A549 (cell line): Measurements from ENCODE around the gene STX8.

Experiments
- BCL3 ChIP-seq: fragments of >200 bp; sonication (Bioruptor Twin); formaldehyde crosslinking; IDR thresholded peaks from 3 replicates; pipeline ENCODE4 v1.6.1; 2016
- BHLHE40 ChIP-seq: IDR thresholded peaks from 2 replicates; pipeline ENCODE4 v1.6.1; 2012; ENCODE audit warnings: low read depth, low read length, inconsistent platforms
- CTCF ChIP-seq: fragments of >200 bp; sonication (Bioruptor Twin); formaldehyde crosslinking; IDR thresholded peaks from 3 replicates; pipeline ENCODE4 v1.5.1; 2016
- EP300 ChIP-seq, 2 experiments: fragments of >200 bp; sonication (Bioruptor Twin); formaldehyde crosslinking; IDR thresholded peaks; 2 replicates in 1 of 2; 3 replicates in 1 of 2; pipeline ENCODE4 v1.6.1; 2016 to 2017
- FOSL2 ChIP-seq, 2 experiments: fragments of 450-650 bp in 1 of 2; fragments of >200 bp in 1 of 2; sonication (Bioruptor Twin) in 1 of 2; formaldehyde crosslinking; IDR thresholded peaks; 2 replicates each; pipeline versions ENCODE4 v1.5.0 to v1.6.1; 2016 to 2020; ENCODE audit warnings: mild to moderate bottlenecking in 1 of 2, moderate library complexity in 1 of 2
- MYC ChIP-seq: IDR thresholded peaks from 2 replicates; pipeline ENCODE4 v1.6.1; 2012; ENCODE audit warnings: mild to moderate bottlenecking, inconsistent platforms, low read length, improper control_type of control experiment, borderline replicate concordance
- NFE2L2 ChIP-seq: fragments of 150-350 bp; conservative IDR thresholded peaks from 2 replicates; pipeline ENCODE4 v1.6.1; 2014; ENCODE audit warnings: low read length
- NR3C1 ChIP-seq: fragments of >200 bp; sonication (Bioruptor Twin); formaldehyde crosslinking; IDR thresholded peaks from 3 replicates; pipeline ENCODE4 v1.6.1; 2017
- POLR2A ChIP-seq: IDR thresholded peaks from 2 replicates; pipeline ENCODE4 v1.6.1; 2012; ENCODE audit warnings: mild to moderate bottlenecking, low read length
- POLR2AphosphoS2 ChIP-seq: conservative IDR thresholded peaks from 2 replicates; pipeline ENCODE4 v1.6.1; 2012; ENCODE audit warnings: low read length, improper control_type of control experiment, inconsistent platforms
- RNF2 ChIP-seq: fragments of 200-600 bp; sonication (generic); IDR thresholded peaks from 2 replicates; pipeline ENCODE4 v1.6.1; 2016; ENCODE audit warnings: low read depth, mild to moderate bottlenecking, antibody characterized with exemption, moderate library complexity, borderline replicate concordance
- SMC3 ChIP-seq: fragments of >200 bp; sonication (Bioruptor Twin); formaldehyde crosslinking; IDR thresholded peaks from 3 replicates; pipeline ENCODE4 v1.6.1; 2018; ENCODE audit warnings: inconsistent platforms
- TF ChIP-seq, protein P1 (sequence below): IDR thresholded peaks from 2 replicates; pipeline ENCODE4 v1.6.1; 2012; ENCODE audit warnings: low read depth, borderline replicate concordance
- TF ChIP-seq, protein P2 (sequence below): IDR thresholded peaks from 2 replicates; pipeline ENCODE4 v1.6.1; 2012

- TF ChIP-seq POLR2A: no peak
- no peak for TF ChIP-seq POLR2AphosphoS2
- TF ChIP-seq MYC: no peak
- TF ChIP-seq CTCF: no peak
- TF ChIP-seq RNF2: no peak
- TF ChIP-seq, protein P1, sequence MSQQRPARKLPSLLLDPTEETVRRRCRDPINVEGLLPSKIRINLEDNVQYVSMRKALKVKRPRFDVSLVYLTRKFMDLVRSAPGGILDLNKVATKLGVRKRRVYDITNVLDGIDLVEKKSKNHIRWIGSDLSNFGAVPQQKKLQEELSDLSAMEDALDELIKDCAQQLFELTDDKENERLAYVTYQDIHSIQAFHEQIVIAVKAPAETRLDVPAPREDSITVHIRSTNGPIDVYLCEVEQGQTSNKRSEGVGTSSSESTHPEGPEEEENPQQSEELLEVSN: no peak
- no peak for TF ChIP-seq BCL3
- TF ChIP-seq FOSL2 (IDR thresholded peaks at IDR 0.05): no peak
- no peak for TF ChIP-seq FOSL2 (CRISPR knock-in tag; IDR thresholded peaks at IDR 0.05)
- no peak for TF ChIP-seq NR3C1
- TF ChIP-seq EP300 (IDR thresholded peaks at IDR 0.05): no peak
- no peak for TF ChIP-seq BHLHE40
- no peak for TF ChIP-seq NFE2L2
- TF ChIP-seq, protein P2, sequence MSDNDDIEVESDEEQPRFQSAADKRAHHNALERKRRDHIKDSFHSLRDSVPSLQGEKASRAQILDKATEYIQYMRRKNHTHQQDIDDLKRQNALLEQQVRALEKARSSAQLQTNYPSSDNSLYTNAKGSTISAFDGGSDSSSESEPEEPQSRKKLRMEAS: no peak
- TF ChIP-seq SMC3: no peak
These were observed 100.4 kb downstream of the STX8 start for GRCh38 chr17:9475101-9475658.
